GM18511 (cell line): ENCODE results near the gene PRICKLE2.

ENCODE experiments used
- ATAC-seq: cut with Tn5 transposase; IDR thresholded peaks from one replicate; pipeline ENCODE4 v1.9.1; 2021; ENCODE audit warnings: mild to moderate bottlenecking, moderate library complexity; ENCODE audit not compliant: unreplicated experiment

The PRICKLE2 gene

DNA sequence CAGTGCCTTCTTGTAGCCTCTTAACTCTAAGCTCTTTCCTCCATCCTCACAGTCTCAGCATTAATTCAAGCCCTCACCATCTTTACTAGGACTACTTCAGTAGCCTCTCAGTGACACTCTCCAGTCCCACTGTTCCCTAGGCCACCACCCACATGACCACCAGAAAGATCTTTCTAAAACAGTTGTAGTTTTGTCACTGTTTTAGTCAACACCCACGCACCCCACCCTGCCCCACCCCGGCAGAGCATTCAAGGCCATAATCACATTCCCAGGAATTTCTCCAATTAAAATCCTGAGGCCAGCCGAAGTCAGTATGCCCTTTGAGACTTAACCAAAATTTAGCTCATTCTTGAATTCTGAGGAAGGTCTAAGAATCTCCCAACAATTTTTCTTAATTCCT, 170.8 kb downstream of the PRICKLE2 start:
- ATAC-seq = no peak

DNA sequence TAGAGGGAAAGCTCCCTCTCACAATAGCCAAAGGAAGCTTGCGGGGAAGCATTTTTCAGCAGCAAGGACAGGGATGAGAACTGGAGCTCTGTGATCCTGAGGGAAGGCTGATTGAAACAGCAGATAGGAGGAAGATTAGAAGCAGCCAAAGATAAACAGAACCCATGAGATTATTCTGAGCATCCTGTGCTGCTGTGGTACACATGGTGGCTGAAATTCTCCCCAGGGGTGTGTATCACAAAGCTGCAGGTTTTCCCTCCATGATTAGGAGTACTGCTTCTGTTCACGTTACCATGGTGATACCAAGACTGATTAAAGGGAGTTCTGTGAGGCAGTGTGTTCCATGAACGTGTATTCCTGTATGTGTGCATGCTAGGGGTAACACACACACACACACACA, 171.7 kb downstream of the PRICKLE2 start:
- ATAC-seq = no peak

DNA sequence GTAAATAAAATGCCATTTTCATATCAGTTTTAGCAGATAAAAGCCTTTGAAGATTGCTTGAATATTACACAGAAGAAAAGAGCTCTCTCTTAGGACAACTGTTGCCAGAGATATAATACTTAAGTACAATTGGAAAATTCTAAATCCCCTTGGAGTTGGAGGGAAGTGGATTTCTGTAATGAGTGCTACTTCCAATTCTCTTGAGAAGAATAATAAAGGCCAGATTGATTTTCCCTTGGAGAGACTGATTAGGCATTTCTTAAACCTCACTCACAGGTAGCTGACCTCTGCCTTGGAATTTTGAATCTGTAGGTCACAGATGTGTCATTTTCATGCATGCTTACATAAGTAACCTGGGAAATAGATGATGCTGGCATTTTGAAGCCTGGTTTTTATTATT, 172.1 kb downstream of the PRICKLE2 start:
- ATAC-seq = no peak

DNA sequence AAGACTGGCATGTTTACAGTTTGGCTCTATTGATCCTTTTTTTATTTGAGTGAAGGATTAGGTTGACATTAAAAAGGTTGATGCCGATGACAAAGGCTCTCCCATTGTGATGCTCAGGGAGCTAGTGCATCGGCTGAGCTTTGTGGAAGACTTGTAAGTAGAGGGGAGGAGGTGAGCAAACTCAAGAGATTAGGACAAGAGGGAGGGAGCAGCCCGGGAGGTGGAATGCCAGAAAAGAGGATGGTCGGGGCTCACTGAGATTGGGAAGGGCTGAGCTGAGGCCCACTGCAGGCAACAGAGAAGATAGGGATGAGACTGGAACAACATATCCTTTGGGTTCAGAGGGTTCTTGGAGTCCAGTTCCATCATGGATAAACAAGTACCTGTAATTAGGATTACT, 175.4 kb downstream of the PRICKLE2 start:
- no peak for ATAC-seq

DNA sequence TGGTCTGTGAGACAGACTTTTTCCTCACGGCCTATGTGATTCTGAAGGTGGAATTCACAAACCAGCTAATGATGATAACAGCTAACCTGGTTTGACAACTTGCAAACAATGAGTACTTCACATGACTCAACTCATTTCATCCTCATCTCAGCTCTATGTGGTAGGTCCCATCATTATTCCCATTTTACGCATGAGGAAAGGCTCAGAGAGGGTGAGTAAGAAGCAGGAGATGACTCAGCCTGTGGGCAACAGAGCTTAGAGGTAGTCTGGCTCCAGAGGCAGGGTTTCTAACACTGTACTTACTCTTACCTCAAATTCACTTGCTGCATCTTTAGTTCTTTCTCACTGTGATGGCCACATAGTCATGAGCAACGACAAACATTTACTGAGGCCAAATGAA, 176.1 kb downstream of the PRICKLE2 start:
- no peak for ATAC-seq

- ATAC-seq = no peak
These were observed 176.6 kb downstream of the PRICKLE2 start for GRCh38 chr3:64048631-64049061.

GRCh38 chr3:64047787-64048186, 177.5 kb downstream of the PRICKLE2 start:
- ATAC-seq = no peak

DNA sequence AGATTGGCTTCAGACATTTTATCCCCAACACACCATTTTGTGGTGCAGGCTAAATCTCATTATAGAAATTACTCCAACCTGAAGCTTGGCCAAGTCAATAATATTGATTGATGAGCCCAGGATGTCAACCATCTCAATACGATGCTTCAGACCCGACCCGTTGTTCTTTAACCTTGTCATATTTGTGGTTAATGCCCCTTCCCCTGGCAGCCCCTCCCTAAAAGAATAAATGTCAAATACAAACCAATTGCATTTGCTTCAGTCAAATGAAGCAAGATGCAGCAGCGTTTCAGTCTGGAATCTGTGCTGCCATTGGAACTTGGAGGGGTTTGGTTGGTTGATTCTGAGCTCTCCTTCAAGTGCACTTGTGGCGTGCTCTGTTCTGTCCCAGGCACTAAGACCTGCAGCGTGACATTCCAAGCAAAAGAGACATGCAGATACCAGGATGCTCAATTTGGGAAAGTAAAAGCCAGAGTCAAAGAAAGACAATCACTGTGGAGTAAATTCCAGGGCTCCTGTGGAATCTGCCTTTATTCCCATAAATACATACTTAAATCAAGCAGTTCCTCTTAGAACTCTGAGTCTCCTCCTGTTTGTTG, 178.2 kb downstream of the PRICKLE2 start:
- no peak for ATAC-seq

GRCh38 chr3:64046592-64046991, 178.7 kb downstream of the PRICKLE2 start:
- ATAC-seq = no peak

GRCh38 chr3:64042952-64043351, 182.3 kb downstream of the PRICKLE2 start:
- no peak for ATAC-seq
